ENCODE results near the gene HMX2.

The HMX2 gene, protein sequence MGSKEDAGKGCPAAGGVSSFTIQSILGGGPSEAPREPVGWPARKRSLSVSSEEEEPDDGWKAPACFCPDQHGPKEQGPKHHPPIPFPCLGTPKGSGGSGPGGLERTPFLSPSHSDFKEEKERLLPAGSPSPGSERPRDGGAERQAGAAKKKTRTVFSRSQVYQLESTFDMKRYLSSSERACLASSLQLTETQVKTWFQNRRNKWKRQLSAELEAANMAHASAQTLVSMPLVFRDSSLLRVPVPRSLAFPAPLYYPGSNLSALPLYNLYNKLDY

DNA sequence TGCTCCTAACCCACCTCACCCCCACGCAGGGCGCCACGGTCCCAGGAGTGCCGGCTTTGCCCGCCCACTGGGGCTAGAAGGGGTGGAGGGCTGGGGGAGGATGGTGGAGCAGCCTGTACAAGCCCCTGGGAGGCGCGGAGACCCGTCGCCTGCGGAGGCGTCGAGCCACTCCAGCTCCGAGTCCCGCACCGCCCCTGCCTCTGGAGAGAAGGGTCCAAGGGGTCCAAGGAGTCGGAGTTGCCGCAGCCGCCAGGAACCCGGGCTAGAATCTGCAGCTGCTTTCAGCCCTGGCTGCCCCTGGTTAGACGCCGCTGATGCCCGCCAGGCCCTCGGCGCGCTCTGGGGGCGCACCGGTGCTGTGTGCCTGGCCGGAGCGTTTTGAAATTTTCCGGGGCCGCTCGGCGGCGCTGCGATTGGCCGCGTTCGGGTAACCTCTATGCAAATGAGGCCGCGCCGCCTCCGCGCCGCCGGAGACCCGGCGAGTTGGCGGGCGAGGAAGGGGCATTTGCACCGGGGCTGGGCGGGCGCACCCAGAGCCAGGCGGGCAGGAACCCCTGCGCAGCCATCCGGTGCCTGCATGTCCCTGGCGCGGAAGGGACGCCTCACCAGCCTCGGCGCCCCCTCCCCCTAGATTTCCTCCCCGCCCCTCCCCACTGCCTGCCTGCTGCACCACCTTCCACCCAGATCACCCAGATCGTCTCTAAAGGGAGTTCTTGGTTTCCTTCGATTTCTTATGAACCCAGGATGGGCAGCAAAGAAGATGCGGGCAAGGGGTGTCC is at the start of gene HMX2:
Gene HMX2 (plus strand): TSS at position 502 of the 779 bp plus-strand sequence. CDS start 243 bp downstream, at position 745.
- DNase-seq, result peak; percentile 52

DNA sequence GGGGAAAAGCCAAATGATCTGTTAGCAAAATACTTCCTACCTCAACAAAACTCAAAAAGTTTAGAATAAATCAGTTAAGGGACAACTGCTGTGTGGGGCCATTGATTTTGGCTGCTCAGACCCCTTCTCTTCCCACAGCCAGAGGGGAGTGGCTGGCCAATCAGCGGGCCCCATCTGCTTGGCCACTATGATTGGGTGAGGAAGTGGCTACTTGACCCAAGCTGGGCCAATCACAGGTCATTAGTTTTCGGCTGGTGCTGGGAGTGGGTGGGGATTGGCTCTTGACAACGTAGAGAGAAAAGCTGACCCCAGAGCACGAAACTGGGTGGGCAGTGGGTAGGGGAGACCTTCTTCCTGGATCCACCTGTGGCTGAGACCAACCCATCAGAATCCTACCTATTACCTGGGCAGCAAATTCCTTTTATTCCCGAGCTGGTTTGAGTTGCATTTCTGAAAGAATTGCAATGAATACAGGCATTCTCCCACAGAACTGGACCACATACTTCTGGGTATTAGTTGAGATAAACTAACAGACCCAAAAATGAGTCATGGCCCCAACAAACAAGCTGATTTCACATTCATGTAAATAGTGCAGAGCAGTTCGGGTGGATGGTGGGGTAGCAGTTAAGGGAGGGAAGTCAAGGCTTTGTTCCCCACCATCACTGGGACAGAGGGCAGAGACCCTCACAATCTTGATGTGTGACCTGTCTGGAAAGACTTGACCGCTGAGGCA is 47.7 kb upstream of the HMX2 start:
- no peak for DNase-seq

DNA sequence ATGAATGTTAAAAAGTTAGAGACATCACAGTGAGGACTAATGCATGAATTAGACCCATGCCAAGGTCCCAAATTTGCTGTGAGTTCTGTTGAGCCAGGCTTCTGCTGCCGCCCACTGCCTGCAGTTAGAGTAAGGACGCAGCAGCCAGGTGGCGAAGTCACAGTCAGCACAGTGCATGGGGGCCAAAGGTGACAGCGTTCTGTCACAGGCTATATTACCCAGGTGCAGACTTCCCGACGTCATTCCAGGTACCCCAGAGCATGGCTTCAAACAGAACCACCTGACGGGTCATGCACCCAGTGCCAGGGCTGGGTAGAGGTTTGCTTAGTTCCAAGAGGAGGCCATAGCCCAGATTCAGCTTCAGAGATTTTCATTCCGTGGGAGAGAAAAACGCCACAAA is 46.1 kb upstream of the HMX2 start:
- DNase-seq, result no peak

- no peak for DNase-seq
Measured at GRCh38 chr10:123102673-123103072, 45.3 kb upstream of the HMX2 start.

GRCh38 chr10:123103944-123104343 is 44.0 kb upstream of the HMX2 start:
- no peak for DNase-seq

GRCh38 chr10:123109466-123109865 is 38.5 kb upstream of the HMX2 start:
- DNase-seq, result no peak

- no peak for DNase-seq
Measured at GRCh38 chr10:123117644-123118417, 30.1 kb upstream of the HMX2 start.

GRCh38 chr10:123119081-123119480 is 28.9 kb upstream of the HMX2 start:
- DNase-seq, result no peak

DNA sequence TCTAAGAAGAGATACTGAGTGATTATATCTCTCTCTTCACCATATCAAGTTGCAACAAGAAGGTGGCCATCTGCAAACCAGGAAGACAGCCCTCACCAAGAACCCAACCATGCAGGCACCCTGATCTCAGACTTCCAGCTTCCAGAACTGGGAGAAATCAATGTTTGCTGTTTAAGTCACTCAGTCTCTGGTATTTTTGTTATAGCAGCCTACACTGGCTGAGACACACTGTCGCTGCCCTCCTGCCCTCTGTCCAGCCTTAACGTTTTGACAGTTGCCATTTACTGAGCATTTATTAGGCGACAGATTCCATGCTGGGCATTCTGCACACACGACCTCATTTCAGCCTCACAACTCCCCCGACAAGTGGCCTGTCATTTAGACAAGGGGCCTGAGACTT is 21.7 kb upstream of the HMX2 start:
- DNase-seq, result no peak

GRCh38 chr10:123129618-123130271 is 18.2 kb upstream of the HMX2 start:
- no peak for DNase-seq

DNA sequence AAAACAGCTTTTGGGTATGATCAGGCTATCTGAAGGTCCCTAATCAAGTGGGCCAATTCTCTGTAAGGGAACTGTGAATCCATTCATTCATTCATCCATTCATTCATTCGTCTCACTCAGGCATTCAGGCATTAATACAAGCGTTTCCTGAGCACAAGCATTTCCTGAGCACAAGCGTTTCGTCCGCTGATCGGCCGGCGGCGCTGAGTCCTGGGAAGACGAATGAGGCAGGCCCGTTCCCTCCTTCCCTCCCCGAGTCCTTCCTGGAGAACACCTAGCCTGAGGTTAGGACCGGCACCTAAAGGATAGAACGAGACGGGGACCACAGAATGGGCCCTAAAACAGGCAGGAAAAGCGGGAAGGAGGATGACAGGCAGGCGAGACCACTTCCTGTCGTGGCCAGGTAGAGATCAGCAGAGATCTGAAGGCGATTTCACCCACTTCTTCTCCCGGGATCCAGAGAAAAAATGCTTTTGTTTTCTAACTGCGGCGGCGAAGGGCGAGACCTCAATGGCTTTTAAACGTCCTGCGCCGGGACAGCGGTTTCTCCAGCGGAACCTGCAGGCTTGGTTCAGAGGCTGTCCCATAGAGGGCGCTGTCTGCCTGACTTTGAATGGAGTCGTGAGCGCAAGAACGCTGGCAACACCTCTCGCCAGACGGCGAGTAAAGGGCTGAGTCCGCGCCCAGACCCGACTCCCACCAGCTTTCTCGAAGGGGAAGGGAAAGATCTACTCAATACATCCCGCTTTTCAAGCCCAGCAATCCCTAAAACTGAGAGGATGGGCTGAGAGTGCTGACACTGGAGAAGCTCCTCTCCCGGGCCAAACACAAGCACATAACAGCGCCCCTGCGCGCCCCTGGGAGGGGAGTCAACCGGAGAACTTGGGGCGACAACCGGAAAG is 15.1 kb upstream of the HMX2 start:
- peak; percentile 88 for DNase-seq

- DNase-seq, result peak; percentile 29
Measured at GRCh38 chr10:123133541-123134342, 14.2 kb upstream of the HMX2 start.

- peak; percentile 24 for DNase-seq
Measured at GRCh38 chr10:123134343-123134914, 13.5 kb upstream of the HMX2 start.

- DNase-seq, result no peak
Measured at GRCh38 chr10:123134915-123135414, 13.0 kb upstream of the HMX2 start.

DNA sequence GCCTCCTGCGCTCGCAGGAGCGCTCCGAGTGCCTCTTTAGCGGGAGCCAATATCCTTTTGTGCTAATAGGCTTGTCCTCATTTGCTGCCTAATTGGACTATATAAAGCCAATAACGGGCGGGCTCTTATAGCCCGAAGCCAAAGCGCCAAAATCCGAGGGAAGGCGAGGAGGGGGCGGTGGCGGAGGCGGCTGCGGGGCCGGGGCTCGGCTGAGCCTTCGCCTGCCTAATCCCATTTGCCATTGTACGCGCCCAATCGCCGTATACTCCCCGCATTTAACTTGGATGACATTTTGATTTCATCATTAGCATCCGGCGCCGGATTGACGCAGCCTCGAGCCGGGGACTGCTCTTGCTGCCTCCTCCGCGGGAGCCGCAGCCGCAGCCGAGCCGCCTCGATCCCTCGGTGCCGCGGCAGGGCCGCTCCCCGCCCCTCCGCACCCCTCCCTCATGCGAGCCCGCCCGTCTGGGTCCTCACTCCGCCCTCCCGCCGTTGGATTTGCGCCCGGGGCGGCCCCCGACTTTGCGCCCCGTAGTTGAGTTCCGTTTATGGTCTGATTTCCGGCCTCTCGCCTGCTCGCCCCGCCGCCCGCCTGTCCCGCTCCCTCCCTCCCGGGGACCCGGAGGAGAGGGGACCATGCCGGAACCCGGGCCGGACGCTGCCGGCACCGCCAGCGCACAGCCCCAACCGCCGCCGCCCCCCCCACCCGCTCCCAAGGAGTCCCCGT is 12.4 kb upstream of the HMX2 start, which contains the start of gene HMX3:
Gene HMX3 (plus strand): TSS at position 556 of the 727 bp plus-strand sequence. CDS start 81 bp downstream, at position 637.
- peak; percentile 39 for DNase-seq

- DNase-seq, result peak; percentile 32
Measured at GRCh38 chr10:123136221-123136805, 11.6 kb upstream of the HMX2 start.

GRCh38 chr10:123136806-123137642 is 10.9 kb upstream of the HMX2 start:
- peak; percentile 54 for DNase-seq

GRCh38 chr10:123139165-123139520 is 8.8 kb upstream of the HMX2 start:
- DNase-seq, result no peak
